Measurements from ENCODE around the gene TTLL13.

DNA sequence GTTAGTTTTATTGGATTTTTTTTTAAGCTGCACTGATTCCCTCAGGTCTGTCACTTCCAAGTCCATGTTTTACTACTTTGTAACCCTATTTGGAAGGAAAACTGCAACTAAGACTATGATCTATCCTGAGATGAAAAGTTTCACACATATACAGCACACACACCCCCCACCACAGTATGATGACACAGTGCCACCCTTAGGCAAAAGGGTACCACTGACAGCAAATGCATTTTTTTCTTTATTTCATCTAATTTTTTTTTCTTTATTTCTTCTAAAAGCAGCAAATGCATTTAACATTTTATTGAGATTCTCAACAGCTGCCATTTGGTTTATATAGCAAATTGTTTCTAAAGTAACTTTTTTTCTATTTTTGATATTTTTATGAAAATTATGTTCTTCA is 37.3 kb downstream of the TTLL13 start:
- TF ChIP-seq CTCF (IDR thresholded peaks at IDR 0.05) (peak; percentile 25 to 49 (median 42)), POLR2A (IDR thresholded peaks at IDR 0.05) (no peak)
